Liver (tissue), 3 donors: ENCODE measurements around the gene MSTO1.
"Not testable (repeated sequence)": the region's sequence is repeated elsewhere in the genome, so short reads cannot be mapped to it uniquely, and the experiment has no call there.

Experiments
- EGR1 ChIP-seq, 2 donors: IDR thresholded peaks; 2 replicates each; pipeline ENCODE4 v1.6.1; 2016 to 2018; ENCODE audit warnings: antibody characterized with exemption in 2 of 2, low read depth in 2 of 2
- FOXA1 ChIP-seq: IDR thresholded peaks from 2 replicates; pipeline ENCODE4 v1.6.1; 2016; ENCODE audit warnings: antibody characterized with exemption
- GABPA ChIP-seq, 2 donors: IDR thresholded peaks in 1 of 2; conservative IDR thresholded peaks in 1 of 2; 2 replicates each; pipeline ENCODE4 v1.6.1; 2016; ENCODE audit warnings: antibody characterized with exemption in 2 of 2, mild to moderate bottlenecking in 1 of 2, moderate library complexity in 1 of 2
- RAD21 ChIP-seq, 2 donors: IDR thresholded peaks; 2 replicates each; pipeline ENCODE4 v1.6.1; 2016; ENCODE audit warnings: antibody characterized with exemption in 2 of 2, mild to moderate bottlenecking in 2 of 2
- REST ChIP-seq: IDR thresholded peaks from 2 replicates; pipeline ENCODE4 v1.6.1; 2016; ENCODE audit warnings: antibody characterized with exemption, mild to moderate bottlenecking
- RXRA ChIP-seq, 2 donors: IDR thresholded peaks; 2 replicates each; pipeline ENCODE4 v1.6.1; 2017 to 2018; ENCODE audit warnings: antibody characterized with exemption in 2 of 2, mild to moderate bottlenecking in 1 of 2
- SP1 ChIP-seq: IDR thresholded peaks from 2 replicates; pipeline ENCODE4 v1.6.1; 2018; ENCODE audit warnings: antibody characterized with exemption, mild to moderate bottlenecking
- ZBTB33 ChIP-seq: IDR thresholded peaks from 2 replicates; pipeline ENCODE4 v1.6.1; 2016; ENCODE audit warnings: antibody characterized with exemption
- TF ChIP-seq, protein P1 (sequence below): fragments of 150-350 bp; IDR thresholded peaks from 2 replicates; pipeline ENCODE4 v1.5.1; 2017; ENCODE audit warnings: improper control_type of control experiment, low read depth, low read length; ENCODE audit not compliant: missing input control
- TF ChIP-seq, protein P2 (sequence below): IDR thresholded peaks from 2 replicates; pipeline ENCODE4 v1.6.1; 2016; ENCODE audit warnings: antibody characterized with exemption
- donor health status: healthy.
- donor health status: healthy.

GRCh38 chr1:155561779-155562580 is 48.0 kb upstream of the MSTO1 start:
- TF ChIP-seq, protein P1, sequence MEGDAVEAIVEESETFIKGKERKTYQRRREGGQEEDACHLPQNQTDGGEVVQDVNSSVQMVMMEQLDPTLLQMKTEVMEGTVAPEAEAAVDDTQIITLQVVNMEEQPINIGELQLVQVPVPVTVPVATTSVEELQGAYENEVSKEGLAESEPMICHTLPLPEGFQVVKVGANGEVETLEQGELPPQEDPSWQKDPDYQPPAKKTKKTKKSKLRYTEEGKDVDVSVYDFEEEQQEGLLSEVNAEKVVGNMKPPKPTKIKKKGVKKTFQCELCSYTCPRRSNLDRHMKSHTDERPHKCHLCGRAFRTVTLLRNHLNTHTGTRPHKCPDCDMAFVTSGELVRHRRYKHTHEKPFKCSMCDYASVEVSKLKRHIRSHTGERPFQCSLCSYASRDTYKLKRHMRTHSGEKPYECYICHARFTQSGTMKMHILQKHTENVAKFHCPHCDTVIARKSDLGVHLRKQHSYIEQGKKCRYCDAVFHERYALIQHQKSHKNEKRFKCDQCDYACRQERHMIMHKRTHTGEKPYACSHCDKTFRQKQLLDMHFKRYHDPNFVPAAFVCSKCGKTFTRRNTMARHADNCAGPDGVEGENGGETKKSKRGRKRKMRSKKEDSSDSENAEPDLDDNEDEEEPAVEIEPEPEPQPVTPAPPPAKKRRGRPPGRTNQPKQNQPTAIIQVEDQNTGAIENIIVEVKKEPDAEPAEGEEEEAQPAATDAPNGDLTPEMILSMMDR: not testable (repeated sequence)
- not testable (repeated sequence) for TF ChIP-seq EGR1 (IDR thresholded peaks at IDR 0.05; ENCODE audit: low read depth in 2 of 2); RAD21 (IDR thresholded peaks at IDR 0.05); GABPA (IDR thresholded peaks at IDR 0.05 in 1 of 2, conservative IDR thresholded peaks at IDR 0.05 in 1 of 2); ZBTB33; RXRA (IDR thresholded peaks at IDR 0.05); FOXA1; SP1; REST
- TF ChIP-seq, protein P2, sequence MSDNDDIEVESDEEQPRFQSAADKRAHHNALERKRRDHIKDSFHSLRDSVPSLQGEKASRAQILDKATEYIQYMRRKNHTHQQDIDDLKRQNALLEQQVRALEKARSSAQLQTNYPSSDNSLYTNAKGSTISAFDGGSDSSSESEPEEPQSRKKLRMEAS: not testable (repeated sequence)
